Measurements from ENCODE around the gene ST3GAL4.
A peak's percentile ranks its signal among the peaks of the same experiment; 100 is the strongest.
"Not testable (repeated sequence)": the region's sequence is repeated elsewhere in the genome, so short reads cannot be mapped to it uniquely, and the experiment has no call there.

Gene ST3GAL4

DNA sequence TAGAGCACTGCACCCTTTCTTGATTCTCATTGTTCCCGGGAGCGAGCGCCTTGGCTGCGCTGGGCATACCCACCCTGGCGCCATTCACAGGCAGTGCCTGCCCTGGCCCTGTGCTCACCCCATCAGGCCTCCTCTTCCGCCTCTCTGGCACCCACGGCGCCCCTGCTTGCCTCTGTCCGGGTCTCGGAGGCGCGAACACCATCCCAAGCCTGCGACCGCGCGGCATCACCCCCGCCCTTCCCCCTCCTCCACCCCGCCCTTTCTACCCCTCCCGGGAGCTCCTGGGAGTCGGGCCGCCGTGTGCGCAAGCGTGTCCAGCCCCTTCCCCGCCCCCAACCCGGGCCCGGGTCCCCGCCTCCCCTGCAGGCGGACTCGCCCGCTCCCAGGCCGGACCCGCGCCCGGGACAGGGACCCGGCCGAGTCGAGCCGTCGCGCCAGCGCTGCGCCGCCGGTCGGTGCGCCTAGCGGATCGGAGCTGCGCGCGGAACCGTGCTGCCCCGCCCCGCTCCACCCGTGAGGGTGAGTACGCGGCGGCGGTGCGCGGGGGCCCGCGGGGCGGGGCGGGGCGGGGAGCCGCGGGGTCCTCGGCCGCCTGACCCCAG, at the start of gene ST3GAL4:
ST3GAL4 (plus strand) TSS at position 363 of the 602 bp plus-strand sequence. CDS start 50,470 bp downstream, outside the sequence.
- peak within 1 kb of the TSS; percentile 93 to 99 for H3K4me3 ChIP-seq (ENCODE audit: low read depth in 1 of 2, low read length in 1 of 2)
- H3K9me3 ChIP-seq, result no peaks in the 10 kb centered on the region
- H3K36me3 ChIP-seq, result no peaks in the 10 kb centered on the region
- H3K27me3 ChIP-seq, result no peaks in the 10 kb centered on the region
- peaks cover 78 to 79% of the 10 kb centered on the region in 2 experiments for H3K4me1 ChIP-seq (ENCODE audit: control insufficient read depth in 1 of 2, insufficient read depth in 1 of 2, low read depth in 1 of 2, low read length in 1 of 2)
- TF ChIP-seq CTCF (IDR thresholded peaks at IDR 0.05), result peak; percentile 39
- H3K27ac ChIP-seq, result peak within 1 kb of the TSS; percentile 84

DNA sequence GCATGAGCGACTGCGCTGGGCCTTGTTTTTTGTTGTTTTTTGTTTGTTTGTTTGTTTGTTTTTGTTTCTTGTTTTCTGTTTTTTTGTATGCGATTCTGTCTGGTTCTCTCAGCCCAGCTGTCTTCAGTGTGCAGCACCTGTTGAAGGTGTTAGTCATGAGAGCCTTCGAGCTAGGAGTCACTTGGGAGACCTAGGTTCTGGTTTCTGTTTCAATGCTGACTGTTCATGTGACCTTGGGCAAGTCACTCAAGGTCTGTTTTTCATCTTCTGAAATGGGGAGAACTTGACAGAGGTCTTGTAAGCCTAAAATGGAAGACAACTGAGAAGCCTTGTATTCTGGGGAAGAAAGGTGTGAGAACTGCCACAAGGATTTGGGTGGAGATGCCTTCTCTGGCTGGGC, 49.8 kb upstream of the ST3GAL4 start:
- Histone ChIP-seq H3K4me1 (ENCODE audit: control insufficient read depth in 1 of 2, insufficient read depth in 1 of 2, low read depth in 1 of 2, low read length in 1 of 2) (peaks cover 24 to 25% of the 10 kb centered on the region in 2 experiments), H3K4me3 (ENCODE audit: low read depth in 1 of 2, low read length in 1 of 2) (no peak overlapping the region), H3K27ac (no peak overlapping the region), H3K9me3 (no peaks in the 10 kb centered on the region), H3K36me3 (peaks cover 5% of the 10 kb centered on the region), H3K27me3 (no peaks in the 10 kb centered on the region)
- no peak for TF ChIP-seq CTCF (IDR thresholded peaks at IDR 0.05)

GRCh38 chr11:126307706-126308105, 47.8 kb upstream of the ST3GAL4 start:
- Histone ChIP-seq H3K9me3 (no peaks in the 10 kb centered on the region), H3K27ac (no peak overlapping the region), H3K4me3 (ENCODE audit: low read depth in 1 of 2, low read length in 1 of 2) (no peak overlapping the region), H3K4me1 (ENCODE audit: control insufficient read depth in 1 of 2, insufficient read depth in 1 of 2, low read depth in 1 of 2, low read length in 1 of 2) (peaks cover 44 to 45% of the 10 kb centered on the region in 2 experiments), H3K36me3 (no peaks in the 10 kb centered on the region), H3K27me3 (no peaks in the 10 kb centered on the region)
- TF ChIP-seq CTCF (IDR thresholded peaks at IDR 0.05), result no peak

GRCh38 chr11:126308271-126308671, 47.2 kb upstream of the ST3GAL4 start:
- H3K27ac ChIP-seq, result no peak overlapping the region
- H3K4me1 ChIP-seq (ENCODE audit: control insufficient read depth in 1 of 2, insufficient read depth in 1 of 2, low read depth in 1 of 2, low read length in 1 of 2), result peaks cover 49% of the 10 kb centered on the region in 2 experiments
- no peaks in the 10 kb centered on the region for H3K9me3 ChIP-seq
- no peak for TF ChIP-seq CTCF (IDR thresholded peaks at IDR 0.05)
- H3K36me3 ChIP-seq, result no peaks in the 10 kb centered on the region
- H3K4me3 ChIP-seq (ENCODE audit: low read depth in 1 of 2, low read length in 1 of 2), result no peak overlapping the region
- no peaks in the 10 kb centered on the region for H3K27me3 ChIP-seq

GRCh38 chr11:126308771-126309170, 46.7 kb upstream of the ST3GAL4 start:
- H3K27me3 ChIP-seq; H3K9me3 ChIP-seq; H3K36me3 ChIP-seq; H3K4me3 ChIP-seq (ENCODE audit: low read depth in 1 of 2, low read length in 1 of 2); H3K27ac ChIP-seq: not testable (repeated sequence)
- H3K4me1 ChIP-seq (ENCODE audit: control insufficient read depth in 1 of 2, insufficient read depth in 1 of 2, low read depth in 1 of 2, low read length in 1 of 2), result peaks cover 49% of the 10 kb centered on the region in 2 experiments

DNA sequence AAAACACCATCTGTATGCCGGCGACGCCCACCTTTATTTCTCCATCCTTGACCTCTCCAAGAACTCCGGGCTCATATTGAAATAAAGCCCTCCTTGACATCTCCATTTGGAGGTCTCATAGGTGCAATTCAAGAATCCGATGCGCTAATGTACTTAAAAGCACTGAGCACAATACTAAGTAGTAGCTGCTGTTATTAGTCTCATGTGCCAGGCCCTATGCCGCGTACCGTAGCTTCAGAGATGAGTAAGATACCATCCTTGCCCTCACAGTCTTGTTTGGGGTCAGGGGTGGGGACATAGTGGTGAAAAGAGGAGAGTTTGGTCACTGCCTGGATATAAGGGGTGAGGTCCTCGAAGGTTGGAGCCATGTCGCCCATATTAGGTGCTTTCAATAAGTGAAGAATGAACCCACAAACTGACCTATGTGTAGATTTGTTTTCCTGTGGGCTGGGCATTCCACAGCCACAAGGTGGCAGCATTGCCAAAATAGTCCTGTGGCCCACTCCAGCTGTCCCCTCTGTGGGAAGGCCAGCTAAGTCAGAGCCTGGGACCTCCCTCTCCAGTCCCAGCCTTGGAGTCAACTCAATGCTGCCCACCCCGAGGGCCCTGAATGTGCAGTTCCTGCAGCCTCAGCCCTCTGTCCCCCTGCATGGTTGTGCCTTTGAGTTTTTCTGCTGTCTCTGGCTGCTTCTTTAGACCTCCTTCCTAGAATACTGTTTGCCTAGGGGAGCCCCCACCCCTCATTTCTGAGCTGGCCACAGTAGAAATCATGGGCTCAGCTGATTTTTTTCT, 45.1 kb upstream of the ST3GAL4 start:
- Histone ChIP-seq H3K4me3 (ENCODE audit: low read depth in 1 of 2, low read length in 1 of 2) (peak overlapping the region; percentile 19 to 56), H3K27ac (peak overlapping the region; percentile 91), H3K36me3 (no peaks in the 10 kb centered on the region), H3K9me3 (no peaks in the 10 kb centered on the region), H3K4me1 (ENCODE audit: control insufficient read depth in 1 of 2, insufficient read depth in 1 of 2, low read depth in 1 of 2, low read length in 1 of 2) (peaks cover 48 to 49% of the 10 kb centered on the region in 2 experiments), H3K27me3 (no peaks in the 10 kb centered on the region)
- peak; percentile 84 for TF ChIP-seq CTCF (IDR thresholded peaks at IDR 0.05)
